IMR-90 (cell line): Measurements from ENCODE around the gene LNP1. TPM values are rescaled to one million over a fixed set of nuclear protein-coding genes. Genes with fewer than 3 reads are reported as not detected.

Experiments
- ATAC-seq: fragments of 200-7000 bp; cut with Tn5 transposase; 2 replicates; pipeline ENCODE4 v1.9.1; 2020; ENCODE audit warnings: low read depth, mild to moderate bottlenecking, moderate library complexity
- BruUV-seq: library from RNA; stranded (reverse); fragments of 400-500 nt; replicated peaks from 2 replicates; lab custom pipeline; 2021; lab: Mats Ljungman, UMichigan
- CTCF ChIA-PET: fragments of 300-600 bp; formaldehyde crosslinking; extraction: SDS; loops from one replicate; lab custom pipeline; 2021; ENCODE audit warnings: antibody characterized with exemption; lab: Yijun Ruan, JAX
- POLR2A ChIA-PET: fragments of 300-600 bp; sonication (Branson Sonifier 250); formaldehyde crosslinking; loops from one replicate; lab custom pipeline; 2022; ENCODE audit warnings: antibody characterized with exemption; ENCODE audit not compliant: unreplicated experiment; lab: Charles Lee
- DNase-seq: peaks from one replicate; pipeline ENCODE4 v3.0.0; 2013
- H2AFZ ChIP-seq: replicated peaks from 2 replicates; pipeline ENCODE3; 2013; ENCODE audit warnings: low read length, mild to moderate bottlenecking; ENCODE audit not compliant: poor library complexity
- H2AK5ac ChIP-seq: 2 replicates; pipeline ENCODE4 v1.6.1; 2013; ENCODE audit warnings: low read depth, low read length, inconsistent platforms
- H2AK9ac ChIP-seq: replicated peaks from 2 replicates; pipeline ENCODE3; 2013; ENCODE audit warnings: mild to moderate bottlenecking, low read depth, low read length, moderate library complexity; ENCODE audit not compliant: poor library complexity
- H2BK120ac ChIP-seq: 2 replicates; pipeline ENCODE4 v1.6.1; 2013; ENCODE audit warnings: low read depth, low read length, inconsistent platforms
- H2BK15ac ChIP-seq: 3 replicates; pipeline ENCODE4 v1.6.1; 2013; ENCODE audit warnings: low read depth, low read length, inconsistent platforms
- H2BK20ac ChIP-seq: 2 replicates; pipeline ENCODE4 v1.6.1; 2013; ENCODE audit warnings: low read depth, mild to moderate bottlenecking, inconsistent platforms, low read length, moderate library complexity
- H2BK5ac ChIP-seq: 2 replicates; pipeline ENCODE4 v1.6.1; 2013; ENCODE audit warnings: mild to moderate bottlenecking, low read depth, low read length, inconsistent platforms; ENCODE audit not compliant: poor library complexity, severe bottlenecking
- H3K14ac ChIP-seq: replicated peaks from 2 replicates; pipeline ENCODE4 v1.6.1; 2013; ENCODE audit warnings: low read depth, low read length, inconsistent platforms
- H3K18ac ChIP-seq: 2 replicates; pipeline ENCODE4 v1.6.1; 2013; ENCODE audit warnings: low read depth, low read length, control low read depth
- H3K23ac ChIP-seq: 2 replicates; pipeline ENCODE4 v1.6.1; 2013; ENCODE audit warnings: low read depth, low read length, inconsistent platforms
- H3K27ac ChIP-seq: 2 replicates; pipeline ENCODE4 v1.5.1; 2013; ENCODE audit warnings: mild to moderate bottlenecking, control low read depth, low read length; ENCODE audit not compliant: insufficient read depth
- H3K27me3 ChIP-seq: 2 replicates; pipeline ENCODE4 v1.6.1; 2013; ENCODE audit warnings: low read length; ENCODE audit not compliant: control insufficient read depth, insufficient read depth
- H3K36me3 ChIP-seq: 2 replicates; pipeline ENCODE4 v1.6.1; 2013; ENCODE audit warnings: low read length, mixed read lengths; ENCODE audit not compliant: control insufficient read depth, insufficient read depth
- H3K4ac ChIP-seq: 2 replicates; pipeline ENCODE4 v1.6.1; 2013; ENCODE audit warnings: low read depth, low read length, inconsistent platforms
- H3K4me1 ChIP-seq: 2 replicates; pipeline ENCODE4 v1.6.1; 2013; ENCODE audit warnings: low read length, mixed read lengths; ENCODE audit not compliant: control insufficient read depth, insufficient read depth
- H3K4me2 ChIP-seq: 2 replicates; pipeline ENCODE4 v1.6.1; 2013; ENCODE audit warnings: low read depth, mild to moderate bottlenecking, control low read depth, low read length, moderate library complexity
- H3K4me3 ChIP-seq: 2 replicates; pipeline ENCODE4 v1.5.1; 2013; ENCODE audit warnings: low read depth, mild to moderate bottlenecking, control low read depth, low read length, moderate library complexity; ENCODE audit not compliant: insufficient read depth
- H3K56ac ChIP-seq: 2 replicates; pipeline ENCODE4 v1.6.1; 2013; ENCODE audit warnings: low read length, inconsistent platforms; ENCODE audit not compliant: insufficient read depth; ENCODE audit errors: extremely low read depth
- H3K79me1 ChIP-seq, 2 experiments: 2 replicates each; pipeline ENCODE4 v1.6.1; 2013; ENCODE audit warnings: low read length in 2 of 2, inconsistent platforms in 1 of 2, low read depth in 1 of 2
- H3K9ac ChIP-seq: 2 replicates; pipeline ENCODE4 v1.6.1; 2013; ENCODE audit warnings: low read depth, low read length, control low read depth
- H3K9me1 ChIP-seq: 2 replicates; pipeline ENCODE4 v1.6.1; 2013; ENCODE audit warnings: low read length, inconsistent platforms; ENCODE audit not compliant: insufficient read depth
- H3K9me3 ChIP-seq: 2 replicates; pipeline ENCODE4 v1.6.1; 2013; ENCODE audit warnings: low read length; ENCODE audit not compliant: control insufficient read depth, insufficient read depth
- H4K20me1 ChIP-seq: 2 replicates; pipeline ENCODE4 v1.6.1; 2013; ENCODE audit warnings: low read length, inconsistent platforms; ENCODE audit not compliant: insufficient read depth
- H4K5ac ChIP-seq: 2 replicates; pipeline ENCODE4 v1.6.1; 2013; ENCODE audit warnings: mild to moderate bottlenecking, low read depth, low read length, control low read depth
- H4K8ac ChIP-seq, 2 experiments: 2 replicates each; pipeline ENCODE4 v1.6.1; 2013; ENCODE audit warnings: low read depth in 2 of 2, low read length in 2 of 2, control low read depth in 1 of 2, inconsistent platforms in 1 of 2
- H4K91ac ChIP-seq: 2 replicates; pipeline ENCODE4 v1.6.1; 2013; ENCODE audit warnings: low read depth, low read length, inconsistent platforms; ENCODE audit not compliant: insufficient read depth
- BHLHE40 ChIP-seq: fragments of 150-350 bp; IDR thresholded peaks from 2 replicates; pipeline ENCODE4 v1.6.1; 2016; ENCODE audit warnings: mild to moderate bottlenecking, low read depth, low read length
- CEBPB ChIP-seq: IDR thresholded peaks from 2 replicates; pipeline ENCODE4 v1.6.1; 2012; ENCODE audit warnings: low read depth, low read length, improper control_type of control experiment
- FOS ChIP-seq: fragments of 150-350 bp; IDR thresholded peaks from 2 replicates; pipeline ENCODE4 v1.6.1; 2016; ENCODE audit warnings: low read depth, low read length
- MAFK ChIP-seq: IDR thresholded peaks from 2 replicates; pipeline ENCODE4 v1.6.1; 2012; ENCODE audit warnings: low read depth, low read length, improper control_type of control experiment
- MAZ ChIP-seq: IDR thresholded peaks from 2 replicates; pipeline ENCODE4 v1.6.1; 2012; ENCODE audit warnings: low read depth, mild to moderate bottlenecking, low read length, improper control_type of control experiment, moderate library complexity, borderline replicate concordance
- MXI1 ChIP-seq: IDR thresholded peaks from 2 replicates; pipeline ENCODE4 v1.6.1; 2012; ENCODE audit warnings: low read depth, mild to moderate bottlenecking, low read length, moderate library complexity, borderline replicate concordance
- NFE2L2 ChIP-seq: fragments of 150-350 bp; IDR thresholded peaks from 2 replicates; pipeline ENCODE4 v1.6.1; 2016; ENCODE audit warnings: low read depth, mild to moderate bottlenecking, low read length
- POLR2A ChIP-seq: IDR thresholded peaks from 2 replicates; pipeline ENCODE4 v1.6.1; 2012; ENCODE audit warnings: mild to moderate bottlenecking, low read depth, low read length
- RCOR1 ChIP-seq: IDR thresholded peaks from 2 replicates; pipeline ENCODE4 v1.6.1; 2012; ENCODE audit warnings: mild to moderate bottlenecking, low read length, improper control_type of control experiment; ENCODE audit not compliant: insufficient replicate concordance
- RFX5 ChIP-seq: IDR thresholded peaks from 2 replicates; pipeline ENCODE4 v1.8.0; 2012; ENCODE audit warnings: low read depth, mild to moderate bottlenecking, low read length, moderate library complexity
- dilution Hi-C: fragments of 300-500 bp; cut with HindIII; formaldehyde crosslinking; loops from one replicate; pipeline ENCODE4 v1.14.3; 2018; ENCODE audit warnings: low sequenced_read_pairs; ENCODE audit not compliant: unreplicated experiment
- in situ Hi-C: fragments of 300-500 bp; cut with MboI; formaldehyde crosslinking; loops from 3 replicates; pipeline ENCODE4 v1.14.3; 2019; ENCODE audit warnings: low sequenced_read_pairs, inconsistent platforms, mixed read lengths
- intact Hi-C: fragments of 100-400 bp; cut with micrococcal nuclease; formaldehyde crosslinking; loops from 2 replicates; pipeline ENCODE4 v1.10.0; 2022
- polyA plus RNA-seq, 3 experiments: library from polyadenylated mRNA; depleted of rRNA; stranded (reverse); fragments of >200 nt; gene quantifications; 2 replicates each; pipeline ENCODE4 v1.2.3, GENCODE V29; 2012; ENCODE audit warnings: low replicate concordance in 1 of 3
- total RNA-seq: library from RNA; depleted of rRNA; stranded (reverse); fragments of >200 nt; gene quantifications from 2 replicates; pipeline ENCODE4 v1.2.3, GENCODE V29; 2012
- TF ChIP-seq, protein P1 (sequence below): fragments of 150-350 bp; IDR thresholded peaks from 2 replicates; pipeline ENCODE4 v1.6.1; 2017; ENCODE audit warnings: mild to moderate bottlenecking, antibody characterized with exemption, low read length, low read depth

The LNP1 gene
- total and polyA plus RNA-seq, 2 of the 4 experiments (the other 2 are of a cell fraction) = 2.2 to 2.4 TPM

DNA sequence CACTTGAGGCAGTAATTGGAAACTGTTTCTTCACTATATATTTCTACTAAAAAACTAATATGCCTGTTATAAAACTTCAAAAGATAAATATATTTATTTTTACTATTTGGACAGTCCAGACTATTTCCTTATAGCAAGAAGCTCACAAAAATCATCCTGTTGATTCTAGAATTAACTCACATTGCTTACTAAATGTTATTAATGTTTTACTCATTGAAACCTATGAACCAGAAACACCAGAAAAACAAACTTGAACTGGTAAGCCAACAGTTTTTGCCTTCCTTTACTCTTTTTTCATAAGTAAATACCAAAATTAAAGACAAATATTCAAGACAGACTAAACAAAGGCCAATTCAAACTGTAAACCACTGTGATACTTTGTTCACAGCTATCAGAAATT is 26.8 kb upstream of the LNP1 start:
- Histone ChIP-seq H4K8ac (no peak overlapping the region), H3K4me2 (no peak overlapping the region), H4K91ac (no peak overlapping the region), H3K18ac (no peak overlapping the region), H3K23ac (no peak overlapping the region), H3K14ac (no peak overlapping the region), H2BK120ac (no peak overlapping the region), H3K4ac (no peak overlapping the region), H4K20me1 (peaks cover 4% of the 10 kb centered on the region), H2BK20ac (no peak overlapping the region), H4K5ac (no peak overlapping the region), H2BK5ac (no peak overlapping the region), H3K56ac (no peak overlapping the region), H3K9me1 (peaks cover 2% of the 10 kb centered on the region; the same call in 1 of the 2 replicates), H3K9me3 (no peaks in the 10 kb centered on the region), H3K36me3 (peaks cover 24% of the 10 kb centered on the region), H3K9ac (no peak overlapping the region), H3K4me1 (0 out of 2 replicates have a peak, but pooled peaks cover 2% of the 10 kb centered on the region), H3K27me3 (no peaks in the 10 kb centered on the region), H2BK15ac (no peak overlapping the region), H2AK9ac (no peak overlapping the region), H3K79me1 (peaks cover 9 to 36% of the 10 kb centered on the region in 2 experiments), H3K27ac (no peak overlapping the region), H2AK5ac (no peak overlapping the region), H3K4me3 (no peak overlapping the region), H2AFZ (no peak overlapping the region)
- BruUV-seq = no TSS peak
- dilution Hi-C loops = no loop called here
- TF ChIP-seq FOS (no peak), MXI1 (no peak), MAFK (no peak), CEBPB (no peak), POLR2A (no peak), MAZ (no peak), NFE2L2 (no peak), RFX5 (no peak), RCOR1 (no peak), BHLHE40 (no peak)
- TF ChIP-seq, protein P1, sequence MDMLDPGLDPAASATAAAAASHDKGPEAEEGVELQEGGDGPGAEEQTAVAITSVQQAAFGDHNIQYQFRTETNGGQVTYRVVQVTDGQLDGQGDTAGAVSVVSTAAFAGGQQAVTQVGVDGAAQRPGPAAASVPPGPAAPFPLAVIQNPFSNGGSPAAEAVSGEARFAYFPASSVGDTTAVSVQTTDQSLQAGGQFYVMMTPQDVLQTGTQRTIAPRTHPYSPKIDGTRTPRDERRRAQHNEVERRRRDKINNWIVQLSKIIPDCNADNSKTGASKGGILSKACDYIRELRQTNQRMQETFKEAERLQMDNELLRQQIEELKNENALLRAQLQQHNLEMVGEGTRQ = no peak
- POLR2A ChIA-PET = interaction anchor here (0.8 kb wide), 1 partner anchor 35 kb away, joined by 4 read pairs; no protein-coding TSS in a partner anchor
- intact Hi-C loops = no loop called here
- in situ Hi-C loops = no loop called here
- no peak for ATAC-seq
- DNase-seq = no peak
- CTCF ChIA-PET = no interaction called here
